K562 (cell line): ENCODE results near the gene ATXN1. TPM values are rescaled to one million over a fixed set of nuclear protein-coding genes. Genes with fewer than 3 reads are reported as not detected.

Experiments used
- CCAR2 ChIP-seq: fragments of 200-400 bp; formaldehyde crosslinking; IDR thresholded peaks from 2 replicates; pipeline ENCODE4 v1.6.1; 2017; ENCODE audit warnings: mild to moderate bottlenecking, low read depth, low read length
- DMBX1 ChIP-seq: fragments of 250-450 bp; sonication (Bioruptor Pico); IDR thresholded peaks from 2 replicates; pipeline ENCODE4 v1.8.0; 2022; ENCODE audit warnings: inconsistent platforms, mild to moderate bottlenecking, moderate library complexity, borderline replicate concordance
- E2F3 ChIP-seq: fragments of 250-450 bp; sonication (Bioruptor Pico); IDR thresholded peaks from 2 replicates; pipeline ENCODE4 v1.4.0; 2020; ENCODE audit warnings: mild to moderate bottlenecking
- GABPA ChIP-seq: fragments of 200-800 bp; sonication (Bioruptor generic); conservative IDR thresholded peaks from 2 replicates; pipeline ENCODE4 v1.6.1; 2016; ENCODE audit warnings: low read depth, missing genetic modification characterization, missing compliant biosample characterization
- NFIX ChIP-seq: fragments of 250-450 bp; sonication (Bioruptor Pico); IDR thresholded peaks from 2 replicates; pipeline ENCODE4 v1.4.0; 2020; ENCODE audit warnings: low read depth, mild to moderate bottlenecking, moderate library complexity
- PTTG1 ChIP-seq: fragments of 450-650 bp; IDR thresholded peaks from 2 replicates; pipeline ENCODE4 v1.6.1; 2016; ENCODE audit warnings: low read depth, mild to moderate bottlenecking, missing genetic modification characterization, missing compliant biosample characterization
- RHOXF2B ChIP-seq: fragments of 250-450 bp; sonication (Bioruptor Pico); conservative IDR thresholded peaks from 2 replicates; pipeline ENCODE4 v1.5.1; 2021
- SIX5 ChIP-seq, 2 experiments: IDR thresholded peaks; 2 replicates each; pipeline ENCODE4 v1.6.1; 2011; ENCODE audit warnings: low read length in 2 of 2, borderline replicate concordance in 1 of 2, low read depth in 1 of 2, mild to moderate bottlenecking in 1 of 2, moderate library complexity in 1 of 2; ENCODE audit not compliant: insufficient read depth in 1 of 2
- SMARCC2 ChIP-seq: fragments of 450-650 bp; IDR thresholded peaks from 2 replicates; pipeline ENCODE4 v1.6.1; 2017; ENCODE audit warnings: antibody characterized with exemption, moderate library complexity, mild to moderate bottlenecking, low read depth
- SRSF1 ChIP-seq: fragments of 200-400 bp; formaldehyde crosslinking; IDR thresholded peaks from 2 replicates; pipeline ENCODE4 v1.6.1; 2017; ENCODE audit warnings: mild to moderate bottlenecking, low read depth, low read length, moderate library complexity
- XRCC4 ChIP-seq: IDR thresholded peaks from one replicate; pipeline ENCODE4 v1.6.1; 2011; ENCODE audit not compliant: insufficient read depth, insufficient read length; ENCODE audit errors: extremely low read depth
- ZNF232 ChIP-seq: sonication (generic); formaldehyde crosslinking; IDR thresholded peaks from 2 replicates; pipeline ENCODE4 v1.8.0; 2022; ENCODE audit warnings: mild to moderate bottlenecking, missing genetic modification reagents
- ZNF766 ChIP-seq: fragments of 200-800 bp; sonication (Bioruptor generic); conservative IDR thresholded peaks from 2 replicates; pipeline ENCODE4 v1.6.1; 2016; ENCODE audit warnings: missing genetic modification characterization, missing compliant biosample characterization
- polyA plus RNA-seq, 8 experiments: library from polyadenylated mRNA; depleted of rRNA in 4 of 8; stranded (reverse) in 5 of 8; unstranded in 3 of 8; fragments of >200 nt; fragmentation: Nextera tagmentation in 2 of 8; fragmentation: Illumina TruSeq in 1 of 8; extraction: Ambion mirVana in 2 of 8; extraction: Trizol in 1 of 8; gene quantifications; 2 replicates each; pipeline versions ENCODE4 v1.2.1 to v1.2.3, GENCODE V29; 2011 to 2014; ENCODE audit warnings: inconsistent platforms in 1 of 8, missing spikeins in 1 of 8
- total RNA-seq, 7 experiments: library from RNA; depleted of rRNA in 6 of 7; stranded (reverse); fragments of >200 nt in 6 of 7; fragmentation: Illumina TruSeq in 2 of 7; extraction: Trizol in 2 of 7; gene quantifications; 2 replicates each; pipeline versions ENCODE4 v1.2.1 to v1.2.3, GENCODE V29; 2011 to 2021; ENCODE audit warnings: low replicate concordance in 1 of 7
- TF ChIP-seq, protein P1 (sequence below): fragments of 450-650 bp; IDR thresholded peaks from 2 replicates; pipeline ENCODE4 v1.6.1; 2016; ENCODE audit warnings: low read depth
- TF ChIP-seq, protein P2 (sequence below): fragments of 450-650 bp; IDR thresholded peaks from 2 replicates; pipeline ENCODE4 v1.6.1; 2016; ENCODE audit warnings: missing biosample characterization, missing genetic modification characterization
- TF ChIP-seq, protein P3 (sequence below): fragments of 450-650 bp; IDR thresholded peaks from 2 replicates; pipeline ENCODE4 v1.6.1; 2016; ENCODE audit warnings: low read depth, mild to moderate bottlenecking, moderate library complexity
- TF ChIP-seq, protein P4 (sequence below): sonication (generic); formaldehyde crosslinking; IDR thresholded peaks from 2 replicates; pipeline ENCODE4 v1.5.0; 2020; ENCODE audit warnings: missing genetic modification reagents

The ATXN1 gene
- total and polyA plus RNA-seq, 9 of the 15 experiments (the other 6 are each of a cell fraction or from before 2014, with no cell fraction given): under 0.01 to 1.2 (median 0.58) TPM

DNA sequence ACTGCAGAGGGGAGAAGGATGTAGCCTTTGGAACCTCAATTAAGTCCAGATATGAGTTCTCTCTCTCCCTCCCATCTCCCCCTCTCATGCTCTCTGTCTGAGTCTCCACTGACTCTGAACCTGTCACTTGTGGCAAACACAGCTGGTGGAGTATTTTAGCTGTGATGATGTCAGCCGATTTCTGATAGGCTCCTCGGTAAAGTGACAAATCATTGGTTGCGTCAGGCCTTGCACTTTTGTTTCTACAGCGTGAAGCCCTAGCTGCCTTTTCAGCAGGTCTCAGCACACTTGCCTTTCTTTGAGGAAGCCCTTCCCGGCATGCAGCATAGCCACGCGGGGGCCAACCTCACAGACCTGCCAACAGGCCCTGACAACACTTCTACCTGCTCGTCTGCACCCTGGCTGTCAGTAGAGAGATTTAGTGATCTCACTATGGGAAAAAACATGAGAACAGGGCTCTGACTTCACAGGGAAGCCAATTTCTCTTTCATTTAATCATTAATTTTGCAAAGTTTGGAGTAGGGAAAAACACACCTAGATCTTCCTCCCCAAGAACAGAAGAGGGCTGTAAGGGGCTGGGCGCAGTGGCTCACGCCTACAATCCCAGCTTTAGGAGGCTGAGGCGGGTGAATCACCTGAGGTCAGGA lies 438.5 kb downstream of the ATXN1 start (continued):
- TF ChIP-seq, protein P1, sequence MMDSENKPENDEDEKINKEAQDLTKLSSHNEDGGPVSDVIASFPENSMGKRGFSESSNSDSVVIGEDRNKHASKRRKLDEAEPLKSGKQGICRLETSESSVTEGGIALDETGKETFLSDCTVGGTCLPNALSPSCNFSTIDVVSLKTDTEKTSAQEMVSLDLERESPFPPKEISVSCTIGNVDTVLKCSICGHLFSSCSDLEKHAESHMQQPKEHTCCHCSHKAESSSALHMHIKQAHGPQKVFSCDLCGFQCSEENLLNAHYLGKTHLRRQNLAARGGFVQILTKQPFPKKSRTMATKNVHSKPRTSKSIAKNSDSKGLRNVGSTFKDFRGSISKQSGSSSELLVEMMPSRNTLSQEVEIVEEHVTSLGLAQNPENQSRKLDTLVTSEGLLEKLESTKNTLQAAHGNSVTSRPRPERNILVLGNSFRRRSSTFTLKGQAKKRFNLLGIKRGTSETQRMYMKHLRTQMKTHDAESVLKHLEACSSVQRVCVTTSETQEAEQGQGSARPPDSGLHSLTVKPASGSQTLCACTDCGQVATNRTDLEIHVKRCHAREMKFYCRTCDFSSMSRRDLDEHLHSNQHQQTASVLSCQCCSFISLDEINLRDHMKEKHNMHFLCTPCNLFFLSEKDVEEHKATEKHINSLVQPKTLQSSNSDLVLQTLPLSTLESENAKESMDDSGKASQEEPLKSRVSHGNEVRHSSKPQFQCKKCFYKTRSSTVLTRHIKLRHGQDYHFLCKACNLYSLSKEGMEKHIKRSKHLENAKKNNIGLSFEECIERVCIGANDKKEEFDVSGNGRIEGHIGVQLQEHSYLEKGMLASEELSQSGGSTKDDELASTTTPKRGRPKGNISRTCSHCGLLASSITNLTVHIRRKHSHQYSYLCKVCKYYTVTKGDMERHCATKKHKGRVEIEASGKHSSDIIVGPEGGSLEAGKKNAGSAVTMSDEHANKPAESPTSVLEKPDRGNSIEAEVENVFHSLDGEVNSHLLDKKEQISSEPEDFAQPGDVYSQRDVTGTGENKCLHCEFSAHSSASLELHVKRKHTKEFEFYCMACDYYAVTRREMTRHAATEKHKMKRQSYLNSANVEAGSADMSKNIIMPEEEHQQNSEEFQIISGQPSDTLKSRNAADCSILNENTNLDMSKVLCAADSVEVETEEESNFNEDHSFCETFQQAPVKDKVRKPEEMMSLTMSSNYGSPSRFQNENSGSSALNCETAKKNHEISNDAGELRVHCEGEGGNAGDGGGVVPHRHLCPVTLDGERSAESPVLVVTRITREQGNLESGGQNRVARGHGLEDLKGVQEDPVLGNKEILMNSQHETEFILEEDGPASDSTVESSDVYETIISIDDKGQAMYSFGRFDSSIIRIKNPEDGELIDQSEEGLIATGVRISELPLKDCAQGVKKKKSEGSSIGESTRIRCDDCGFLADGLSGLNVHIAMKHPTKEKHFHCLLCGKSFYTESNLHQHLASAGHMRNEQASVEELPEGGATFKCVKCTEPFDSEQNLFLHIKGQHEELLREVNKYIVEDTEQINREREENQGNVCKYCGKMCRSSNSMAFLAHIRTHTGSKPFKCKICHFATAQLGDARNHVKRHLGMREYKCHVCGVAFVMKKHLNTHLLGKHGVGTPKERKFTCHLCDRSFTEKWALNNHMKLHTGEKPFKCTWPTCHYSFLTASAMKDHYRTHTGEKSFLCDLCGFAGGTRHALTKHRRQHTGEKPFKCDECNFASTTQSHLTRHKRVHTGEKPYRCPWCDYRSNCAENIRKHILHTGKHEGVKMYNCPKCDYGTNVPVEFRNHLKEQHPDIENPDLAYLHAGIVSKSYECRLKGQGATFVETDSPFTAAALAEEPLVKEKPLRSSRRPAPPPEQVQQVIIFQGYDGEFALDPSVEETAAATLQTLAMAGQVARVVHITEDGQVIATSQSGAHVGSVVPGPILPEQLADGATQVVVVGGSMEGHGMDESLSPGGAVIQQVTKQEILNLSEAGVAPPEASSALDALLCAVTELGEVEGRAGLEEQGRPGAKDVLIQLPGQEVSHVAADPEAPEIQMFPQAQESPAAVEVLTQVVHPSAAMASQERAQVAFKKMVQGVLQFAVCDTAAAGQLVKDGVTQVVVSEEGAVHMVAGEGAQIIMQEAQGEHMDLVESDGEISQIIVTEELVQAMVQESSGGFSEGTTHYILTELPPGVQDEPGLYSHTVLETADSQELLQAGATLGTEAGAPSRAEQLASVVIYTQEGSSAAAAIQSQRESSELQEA: no peak
- TF ChIP-seq, protein P2, sequence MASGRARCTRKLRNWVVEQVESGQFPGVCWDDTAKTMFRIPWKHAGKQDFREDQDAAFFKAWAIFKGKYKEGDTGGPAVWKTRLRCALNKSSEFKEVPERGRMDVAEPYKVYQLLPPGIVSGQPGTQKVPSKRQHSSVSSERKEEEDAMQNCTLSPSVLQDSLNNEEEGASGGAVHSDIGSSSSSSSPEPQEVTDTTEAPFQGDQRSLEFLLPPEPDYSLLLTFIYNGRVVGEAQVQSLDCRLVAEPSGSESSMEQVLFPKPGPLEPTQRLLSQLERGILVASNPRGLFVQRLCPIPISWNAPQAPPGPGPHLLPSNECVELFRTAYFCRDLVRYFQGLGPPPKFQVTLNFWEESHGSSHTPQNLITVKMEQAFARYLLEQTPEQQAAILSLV: 0 out of 2 replicates have a peak, but pooled peaks have one; percentile 66
- TF ChIP-seq E2F3 (no peak), SRSF1 (no peak), SIX5 (IDR thresholded peaks at IDR 0.05; ENCODE audit: borderline replicate concordance in 1 of 2, insufficient read depth in 1 of 2, low read depth in 1 of 2, low read length in 2 of 2) (no peak), RHOXF2B (CRISPR knock-in tag) (no peak), PTTG1 (tag) (no peak; the same call in 1 of the 2 replicates), SMARCC2 (no peak), ZNF766 (no peak; the same call in none of the 2 replicates), CCAR2 (no peak), XRCC4 (no peak), NFIX (CRISPR knock-in tag) (no peak), DMBX1 (CRISPR knock-in tag) (peak; percentile 92), ZNF232 (CRISPR knock-in tag) (no peak), GABPA (tag) (no peak)
- TF ChIP-seq, protein P3, sequence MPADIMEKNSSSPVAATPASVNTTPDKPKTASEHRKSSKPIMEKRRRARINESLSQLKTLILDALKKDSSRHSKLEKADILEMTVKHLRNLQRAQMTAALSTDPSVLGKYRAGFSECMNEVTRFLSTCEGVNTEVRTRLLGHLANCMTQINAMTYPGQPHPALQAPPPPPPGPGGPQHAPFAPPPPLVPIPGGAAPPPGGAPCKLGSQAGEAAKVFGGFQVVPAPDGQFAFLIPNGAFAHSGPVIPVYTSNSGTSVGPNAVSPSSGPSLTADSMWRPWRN: no peak
- TF ChIP-seq, protein P4, sequence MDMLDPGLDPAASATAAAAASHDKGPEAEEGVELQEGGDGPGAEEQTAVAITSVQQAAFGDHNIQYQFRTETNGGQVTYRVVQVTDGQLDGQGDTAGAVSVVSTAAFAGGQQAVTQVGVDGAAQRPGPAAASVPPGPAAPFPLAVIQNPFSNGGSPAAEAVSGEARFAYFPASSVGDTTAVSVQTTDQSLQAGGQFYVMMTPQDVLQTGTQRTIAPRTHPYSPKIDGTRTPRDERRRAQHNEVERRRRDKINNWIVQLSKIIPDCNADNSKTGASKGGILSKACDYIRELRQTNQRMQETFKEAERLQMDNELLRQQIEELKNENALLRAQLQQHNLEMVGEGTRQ (CRISPR knock-in tag): no peak
